Measurements from ENCODE around the gene SIX3. TPM values are rescaled to one million over a fixed set of nuclear protein-coding genes. Genes with fewer than 3 reads are reported as not detected.
A peak's percentile ranks its signal among the peaks of the same experiment; 100 is the strongest.

Gene SIX3
- total RNA-seq, 2 experiments from 2014 or later: not detected

GRCh38 chr2:44927985-44928482, 13.5 kb upstream of the SIX3 start:
- H3K4me1 Mint-ChIP-seq: peaks cover 6% of the 10 kb centered on the region
- no peak overlapping the region for H3K27ac Mint-ChIP-seq
- H3K9me3 Mint-ChIP-seq: no peaks in the 10 kb centered on the region
- no peak for DNase-seq
- H3K27me3 Mint-ChIP-seq: peaks cover 91% of the 10 kb centered on the region
- H3K36me3 Mint-ChIP-seq: no peaks in the 10 kb centered on the region
- H3K4me3 Mint-ChIP-seq: no peak overlapping the region

DNA sequence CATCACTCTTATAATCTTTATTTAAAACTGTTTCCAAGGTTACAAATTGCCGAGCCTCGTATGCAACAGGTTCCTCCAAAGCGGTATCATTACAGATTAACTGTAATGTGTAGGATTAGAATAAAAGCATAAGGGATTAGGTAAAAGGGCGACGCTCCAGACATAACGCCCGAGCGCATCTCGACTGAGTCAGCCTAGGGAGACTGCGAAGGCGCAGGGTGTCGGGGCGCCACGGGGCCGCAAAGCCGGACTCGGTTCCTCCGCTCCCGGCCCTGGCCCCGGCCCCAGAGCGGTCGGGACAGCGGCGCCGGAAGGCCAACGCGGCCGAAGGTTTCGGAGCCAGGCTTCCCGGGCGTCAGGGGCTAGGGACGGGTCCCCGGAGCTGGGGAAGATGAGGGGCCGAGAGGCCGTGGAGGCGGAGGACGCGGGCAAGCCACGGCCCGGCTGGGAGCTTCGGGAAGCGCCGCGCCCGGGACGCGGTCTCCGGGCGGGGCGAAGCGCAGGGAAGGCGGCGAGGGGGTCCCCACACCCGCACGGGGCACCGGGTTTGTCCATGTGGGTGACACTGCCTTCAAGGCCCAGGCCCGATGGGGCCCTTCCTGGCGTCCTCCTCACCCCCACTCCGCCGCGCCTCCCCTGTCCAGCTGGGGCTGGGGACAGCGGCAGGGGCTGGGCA, 12.9 kb upstream of the SIX3 start:
- no peaks in the 10 kb centered on the region for H3K9me3 Mint-ChIP-seq
- no peak overlapping the region for H3K27ac Mint-ChIP-seq
- H3K4me3 Mint-ChIP-seq: no peak overlapping the region
- H3K36me3 Mint-ChIP-seq: no peaks in the 10 kb centered on the region
- H3K27me3 Mint-ChIP-seq: peaks cover 91% of the 10 kb centered on the region
- no peak for DNase-seq
- H3K4me1 Mint-ChIP-seq: peaks cover 10% of the 10 kb centered on the region

DNA sequence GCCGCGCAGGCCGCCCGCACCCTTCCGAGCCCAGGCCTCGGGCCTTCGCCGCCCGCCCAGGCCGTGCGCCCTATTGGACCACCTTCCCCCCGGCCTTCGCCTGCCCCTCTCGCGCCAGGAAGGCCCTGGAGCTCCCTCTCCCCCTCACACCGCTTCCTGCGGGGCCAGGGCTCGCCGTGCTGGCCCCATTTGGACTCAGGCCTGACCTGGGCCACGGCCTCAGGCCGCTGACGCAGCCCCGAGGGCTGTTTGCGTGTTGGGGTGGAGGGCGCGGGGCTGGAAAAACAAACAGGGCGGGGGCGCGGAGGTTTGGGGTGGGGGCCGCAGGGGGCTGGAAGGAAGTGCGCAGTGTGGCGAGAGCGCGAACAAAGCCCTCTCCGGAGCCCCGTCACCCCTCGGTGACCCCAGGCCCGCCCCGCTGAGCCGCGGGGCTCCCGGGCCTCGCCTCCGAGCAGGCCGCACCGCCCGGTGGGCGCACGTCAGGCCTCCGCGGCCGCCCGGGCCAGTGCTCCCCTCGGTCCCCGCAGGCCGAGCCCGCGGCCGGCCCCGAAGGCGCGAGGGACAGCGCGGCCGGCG, 12.3 kb upstream of the SIX3 start:
- Mint-ChIP-seq H3K27me3 (peaks cover 91% of the 10 kb centered on the region), H3K36me3 (no peaks in the 10 kb centered on the region), H3K9me3 (no peaks in the 10 kb centered on the region), H3K4me1 (peaks cover 10% of the 10 kb centered on the region), H3K27ac (no peak overlapping the region), H3K4me3 (no peak overlapping the region)
- DNase-seq: no peak

DNA sequence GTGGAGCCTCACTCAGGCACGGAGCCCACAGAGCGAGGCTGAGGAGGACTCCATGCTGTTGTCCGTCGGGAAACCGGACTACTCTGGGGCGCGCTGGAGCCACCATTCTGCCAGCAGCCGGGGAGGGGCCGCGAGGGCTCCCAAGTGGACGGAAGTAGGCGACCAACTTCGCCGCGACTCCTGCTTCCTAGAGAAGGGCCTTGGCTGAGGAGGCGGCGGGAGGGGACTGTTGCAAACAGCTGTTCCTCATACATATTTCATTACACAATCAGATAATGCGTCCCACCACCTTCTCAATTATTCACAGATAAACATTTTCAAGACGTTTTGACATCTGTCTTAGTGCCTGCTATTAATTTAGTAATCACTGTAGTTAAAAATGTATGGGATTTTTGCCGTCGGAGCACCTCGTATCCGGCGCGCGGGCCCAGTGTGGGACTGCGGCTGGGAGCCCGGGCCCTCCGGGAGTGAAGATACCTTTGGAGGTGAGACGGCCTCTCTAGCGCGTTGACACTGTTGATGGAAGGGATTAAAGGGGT, 11.7 kb upstream of the SIX3 start:
- no peak for DNase-seq

GRCh38 chr2:44930274-44931197, 11.0 kb upstream of the SIX3 start:
- Mint-ChIP-seq H3K4me1 (peaks cover 17% of the 10 kb centered on the region), H3K4me3 (peak overlapping the region; percentile 15), H3K36me3 (no peaks in the 10 kb centered on the region), H3K27ac (no peak overlapping the region), H3K9me3 (no peaks in the 10 kb centered on the region), H3K27me3 (peaks cover 91% of the 10 kb centered on the region)
- no peak for DNase-seq

More for the DNA sequence above, 11.7 kb upstream of the SIX3 start:
- peaks cover 13% of the 10 kb centered on the region for H3K4me1 Mint-ChIP-seq
- no peaks in the 10 kb centered on the region for H3K9me3 Mint-ChIP-seq
- peak overlapping the region; percentile 7 for H3K4me3 Mint-ChIP-seq
- no peak overlapping the region for H3K27ac Mint-ChIP-seq
- H3K36me3 Mint-ChIP-seq: no peaks in the 10 kb centered on the region
- peaks cover 91% of the 10 kb centered on the region for H3K27me3 Mint-ChIP-seq

DNA sequence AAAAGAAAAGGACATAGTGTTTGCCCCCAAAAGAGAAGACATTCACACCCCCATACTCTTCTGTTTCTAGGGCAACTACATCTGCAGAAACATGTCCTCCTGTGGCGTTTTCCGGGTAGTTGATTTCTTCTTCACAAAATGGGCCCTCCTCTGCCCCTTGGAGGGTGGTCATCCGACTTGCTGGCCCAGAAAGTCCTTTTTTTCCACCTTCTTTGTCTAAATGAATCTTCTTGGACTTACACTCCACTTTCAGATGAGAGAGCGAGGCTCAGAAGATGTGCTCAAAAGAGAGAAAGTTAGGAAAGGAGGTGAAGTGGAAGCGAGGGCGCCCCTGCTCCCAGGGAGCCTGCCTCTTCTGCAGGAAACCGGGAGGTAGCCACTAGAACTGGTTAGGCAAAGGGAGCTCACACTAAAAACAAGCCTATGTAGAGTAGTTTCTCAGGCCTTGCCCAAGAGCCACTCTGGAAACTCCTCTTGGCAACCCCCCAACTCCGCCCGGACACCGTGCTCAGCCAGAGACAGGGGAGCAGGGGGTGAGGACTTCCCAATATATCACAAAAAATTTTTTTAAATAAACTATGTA, 10.2 kb upstream of the SIX3 start:
- Mint-ChIP-seq H3K4me1 (peaks cover 17% of the 10 kb centered on the region), H3K4me3 (no peak overlapping the region), H3K27me3 (peaks cover 90% of the 10 kb centered on the region), H3K27ac (no peak overlapping the region), H3K9me3 (no peaks in the 10 kb centered on the region), H3K36me3 (no peaks in the 10 kb centered on the region)
- no peak for DNase-seq

- Mint-ChIP-seq H3K4me1 (peaks cover 19% of the 10 kb centered on the region), H3K36me3 (no peaks in the 10 kb centered on the region), H3K9me3 (no peaks in the 10 kb centered on the region), H3K27me3 (peaks cover 90% of the 10 kb centered on the region), H3K4me3 (no peak overlapping the region), H3K27ac (no peak overlapping the region)
- DNase-seq: no peak
Observed at GRCh38 chr2:44932079-44932478, 9.4 kb upstream of the SIX3 start.

DNA sequence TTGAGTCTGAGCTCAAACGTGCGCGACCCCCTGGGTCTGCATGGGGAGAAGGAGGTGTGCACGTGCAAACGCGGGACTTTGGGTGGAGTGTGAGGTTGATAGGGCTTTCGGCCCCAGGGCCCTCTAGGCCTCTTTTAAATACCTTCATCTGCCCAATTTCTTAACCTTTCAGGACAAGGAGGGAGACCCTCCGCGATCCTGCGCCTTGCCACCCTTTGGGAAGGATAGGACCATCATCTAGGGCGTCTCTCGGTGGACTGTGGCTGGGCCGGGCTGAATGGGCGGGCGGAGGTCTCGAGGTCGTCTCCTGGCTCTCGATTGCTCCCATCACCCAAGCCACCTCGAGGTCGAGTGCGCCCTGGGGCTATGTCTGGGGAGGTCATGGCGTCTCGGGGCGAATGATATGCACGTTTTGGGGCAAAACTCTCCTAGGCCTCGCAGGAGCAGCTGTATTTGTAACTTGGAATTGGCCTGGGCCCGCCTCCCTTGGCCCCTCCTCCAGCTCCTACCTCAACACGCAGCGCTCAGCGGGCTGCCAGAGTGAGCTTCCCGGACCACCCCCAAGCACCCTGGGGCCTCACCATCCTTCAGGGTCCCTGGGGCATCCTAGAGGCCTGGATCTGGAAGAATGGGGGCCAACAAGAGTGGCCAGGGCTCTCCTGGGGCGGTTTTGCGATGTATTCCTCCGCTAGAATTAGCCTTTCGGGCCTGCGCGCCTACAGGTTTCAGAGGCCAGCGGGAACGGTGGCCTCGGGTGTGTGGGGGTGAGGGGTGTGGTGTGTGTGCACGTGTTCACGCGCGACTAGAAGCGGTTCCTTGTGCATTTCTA, 8.7 kb upstream of the SIX3 start:
- H3K27me3 Mint-ChIP-seq: peaks cover 88% of the 10 kb centered on the region
- no peaks in the 10 kb centered on the region for H3K9me3 Mint-ChIP-seq
- H3K27ac Mint-ChIP-seq: no peak overlapping the region
- no peak overlapping the region for H3K4me3 Mint-ChIP-seq
- peaks cover 21% of the 10 kb centered on the region for H3K4me1 Mint-ChIP-seq
- no peaks in the 10 kb centered on the region for H3K36me3 Mint-ChIP-seq
- no peak for DNase-seq

- no peak overlapping the region for H3K27ac Mint-ChIP-seq
Observed at GRCh38 chr2:44933434-44933951, 8.0 kb upstream of the SIX3 start.

GRCh38 chr2:44934038-44934982, 7.2 kb upstream of the SIX3 start:
- Mint-ChIP-seq H3K4me1 (peaks cover 27% of the 10 kb centered on the region), H3K36me3 (no peaks in the 10 kb centered on the region), H3K9me3 (no peaks in the 10 kb centered on the region), H3K4me3 (peak overlapping the region; percentile 40), H3K27me3 (peaks cover 89% of the 10 kb centered on the region), H3K27ac (no peak overlapping the region)
- no peak for DNase-seq

More at GRCh38 chr2:44933434-44933951, 8.0 kb upstream of the SIX3 start:
- no peaks in the 10 kb centered on the region for H3K36me3 Mint-ChIP-seq
- no peak overlapping the region for H3K4me3 Mint-ChIP-seq
- peaks cover 88% of the 10 kb centered on the region for H3K27me3 Mint-ChIP-seq
- no peaks in the 10 kb centered on the region for H3K9me3 Mint-ChIP-seq
- DNase-seq: no peak
- H3K4me1 Mint-ChIP-seq: peaks cover 27% of the 10 kb centered on the region

DNA sequence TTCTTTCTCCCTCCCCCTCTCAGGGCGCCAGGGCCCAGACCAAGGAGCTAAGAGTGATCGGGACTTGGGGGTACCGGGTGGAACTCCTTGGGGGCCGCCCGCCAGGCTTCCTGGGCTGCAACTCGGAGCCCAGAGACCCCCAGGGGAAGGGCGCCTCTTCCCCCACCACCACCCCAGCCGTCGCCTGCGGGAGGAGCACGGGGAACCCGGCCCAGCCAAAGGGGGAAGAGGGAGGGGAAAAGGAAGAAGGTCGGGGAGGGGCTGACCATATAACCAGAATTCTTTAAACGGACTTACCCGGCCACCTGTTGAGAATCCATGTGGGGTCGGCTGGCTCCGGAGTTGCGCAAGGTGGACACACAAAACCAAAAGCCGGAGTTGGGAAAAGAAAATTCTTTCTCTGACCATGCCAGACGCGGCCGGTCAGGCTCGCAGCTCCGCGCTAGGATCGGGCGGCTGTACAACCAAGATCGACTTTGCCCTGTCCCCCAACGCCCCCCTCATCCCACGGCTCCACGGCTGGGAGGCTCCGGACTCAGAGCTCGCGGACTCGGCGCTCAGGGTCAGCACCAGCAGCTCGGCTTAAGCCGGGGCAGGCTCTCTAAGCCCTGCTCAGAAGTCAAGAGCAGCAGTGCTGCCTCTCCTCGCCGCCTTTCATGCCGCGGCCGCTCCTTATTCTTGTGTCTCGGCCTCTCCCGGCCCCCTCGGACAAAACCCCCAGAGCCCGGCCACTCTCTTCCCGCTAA, 6.3 kb upstream of the SIX3 start:
- peak overlapping the region; percentile 40 for H3K4me3 Mint-ChIP-seq

DNA sequence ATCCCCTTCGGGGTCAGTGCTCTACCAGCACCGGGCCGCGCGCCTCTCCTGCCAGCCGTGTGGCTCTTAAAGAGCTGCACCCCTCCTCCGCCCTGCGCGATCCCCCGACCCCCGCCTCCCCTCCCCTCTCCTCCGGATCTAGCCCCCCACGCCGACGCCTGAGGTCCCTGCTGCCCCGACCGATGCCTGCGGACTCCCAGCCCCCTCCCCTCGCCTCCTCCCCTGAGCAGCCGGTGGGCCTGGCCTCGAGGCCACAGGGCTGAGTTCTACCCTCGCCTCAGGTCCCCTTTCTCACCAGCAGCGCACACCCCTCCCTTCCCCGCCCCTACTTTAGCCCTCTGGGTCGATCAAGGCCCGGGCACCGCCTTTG, 5.8 kb upstream of the SIX3 start:
- Mint-ChIP-seq H3K4me3 (no peak overlapping the region), H3K4me1 (peaks cover 27% of the 10 kb centered on the region)

More for the DNA sequence above, 6.3 kb upstream of the SIX3 start:
- peaks cover 30% of the 10 kb centered on the region for H3K4me1 Mint-ChIP-seq
- DNase-seq: no peak
- no peaks in the 10 kb centered on the region for H3K9me3 Mint-ChIP-seq
- H3K27ac Mint-ChIP-seq: no peak overlapping the region
- peaks cover 91% of the 10 kb centered on the region for H3K27me3 Mint-ChIP-seq
- H3K36me3 Mint-ChIP-seq: no peaks in the 10 kb centered on the region

More for the DNA sequence above, 5.8 kb upstream of the SIX3 start:
- Mint-ChIP-seq H3K36me3 (no peaks in the 10 kb centered on the region), H3K27me3 (peaks cover 91% of the 10 kb centered on the region), H3K27ac (no peak overlapping the region), H3K9me3 (no peaks in the 10 kb centered on the region)
- no peak for DNase-seq
